ENCODE data around the gene PHTF2. TPM values are rescaled to one million over a fixed set of nuclear protein-coding genes. Genes with fewer than 3 reads are reported as not detected.

Gene PHTF2
- total RNA-seq, 1 experiment from 2014 or later: 26.7 TPM

GRCh38 chr7:77791956-77792355 lies 6.6 kb upstream of the PHTF2 start (continued):
- TF ChIP-seq ZBTB33 (IDR thresholded peaks at IDR 0.05; ENCODE audit: extremely low read depth, insufficient replicate concordance, low read length) (no peak), POLR2A (IDR thresholded peaks at IDR 0.05; ENCODE audit: borderline replicate concordance, extremely low read depth, insufficient read depth, insufficient read length) (no peak), SP1 (IDR thresholded peaks at IDR 0.05; ENCODE audit: low read depth) (no peak), CBX3 (IDR thresholded peaks at IDR 0.05; ENCODE audit: low read depth) (no peak)
- TF ChIP-seq, protein P1, sequence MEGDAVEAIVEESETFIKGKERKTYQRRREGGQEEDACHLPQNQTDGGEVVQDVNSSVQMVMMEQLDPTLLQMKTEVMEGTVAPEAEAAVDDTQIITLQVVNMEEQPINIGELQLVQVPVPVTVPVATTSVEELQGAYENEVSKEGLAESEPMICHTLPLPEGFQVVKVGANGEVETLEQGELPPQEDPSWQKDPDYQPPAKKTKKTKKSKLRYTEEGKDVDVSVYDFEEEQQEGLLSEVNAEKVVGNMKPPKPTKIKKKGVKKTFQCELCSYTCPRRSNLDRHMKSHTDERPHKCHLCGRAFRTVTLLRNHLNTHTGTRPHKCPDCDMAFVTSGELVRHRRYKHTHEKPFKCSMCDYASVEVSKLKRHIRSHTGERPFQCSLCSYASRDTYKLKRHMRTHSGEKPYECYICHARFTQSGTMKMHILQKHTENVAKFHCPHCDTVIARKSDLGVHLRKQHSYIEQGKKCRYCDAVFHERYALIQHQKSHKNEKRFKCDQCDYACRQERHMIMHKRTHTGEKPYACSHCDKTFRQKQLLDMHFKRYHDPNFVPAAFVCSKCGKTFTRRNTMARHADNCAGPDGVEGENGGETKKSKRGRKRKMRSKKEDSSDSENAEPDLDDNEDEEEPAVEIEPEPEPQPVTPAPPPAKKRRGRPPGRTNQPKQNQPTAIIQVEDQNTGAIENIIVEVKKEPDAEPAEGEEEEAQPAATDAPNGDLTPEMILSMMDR (IDR thresholded peaks at IDR 0.05 in 2 of 3, conservative IDR thresholded peaks at IDR 0.05 in 1 of 3; ENCODE audit: borderline replicate concordance in 1 of 3, insufficient read depth in 1 of 3, low read depth in 2 of 3, low read length in 2 of 3): no peak
- TF ChIP-seq, protein P2, sequence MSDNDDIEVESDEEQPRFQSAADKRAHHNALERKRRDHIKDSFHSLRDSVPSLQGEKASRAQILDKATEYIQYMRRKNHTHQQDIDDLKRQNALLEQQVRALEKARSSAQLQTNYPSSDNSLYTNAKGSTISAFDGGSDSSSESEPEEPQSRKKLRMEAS (IDR thresholded peaks at IDR 0.05): no peak

DNA sequence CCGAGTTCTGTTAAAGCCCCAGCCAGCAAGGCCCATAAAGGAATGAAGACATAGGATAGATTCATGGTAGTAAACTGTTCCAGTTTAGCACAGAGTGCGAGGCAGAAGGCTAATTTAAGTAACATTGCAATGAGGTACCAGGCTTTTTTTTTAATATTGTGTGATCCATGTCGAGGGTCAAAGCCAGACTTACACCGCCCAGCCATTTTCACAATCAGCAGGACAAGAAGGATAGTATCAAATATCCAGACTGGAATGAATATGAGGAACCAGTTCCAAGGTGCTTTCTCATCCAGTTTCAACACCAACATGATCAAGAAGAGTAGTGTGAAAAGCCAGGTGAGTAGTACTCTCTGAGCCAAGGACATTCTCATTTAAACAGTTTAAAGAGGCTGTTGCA lies 4.6 kb upstream of the PHTF2 start:
- no peak overlapping the region for H3K4me2 ChIP-seq (ENCODE audit: low read length)
- H3K27me3 ChIP-seq (ENCODE audit: insufficient read depth, low read length): no peaks in the 10 kb centered on the region
- H4K20me1 ChIP-seq (ENCODE audit: insufficient read depth): no peaks in the 10 kb centered on the region
- no peak overlapping the region for H3K4me3 ChIP-seq (replicated peaks in 1 of 2; ENCODE audit: low read depth in 1 of 2, low read length in 2 of 2)
- BruUV-seq (replicated peaks): no TSS peak
- H3K4me1 ChIP-seq (ENCODE audit: control insufficient read depth in 1 of 2, insufficient read depth in 2 of 2, low read length in 2 of 2): peaks cover 0 to 10% of the 10 kb centered on the region in 2 experiments; a peak in 2 of 4 replicates
- ChIA-PET CTCF (no interaction called here), POLR2A (no interaction called here), RAD21 (ENCODE audit: low non-redundant PET in 1 of 2, low total read pairs in 2 of 2, uncharacterized antibody in 2 of 2, unreplicated experiment in 2 of 2) (no interaction called here)
- ATAC-seq (no peak), DNase-seq (ENCODE audit: low read depth, low spot score) (no peak)
- peaks cover 33% of the 10 kb centered on the region for H3K79me2 ChIP-seq (ENCODE audit: insufficient read depth, low read length)
- H3K27ac ChIP-seq (ENCODE audit: low read depth, low read length): no peak overlapping the region
- H3K9me2 ChIP-seq (ENCODE audit: insufficient read depth): no peaks in the 10 kb centered on the region
- no peak overlapping the region for H2AFZ ChIP-seq (ENCODE audit: low read depth, low read length, poor library complexity, severe bottlenecking)
- H3K36me3 ChIP-seq (ENCODE audit: control insufficient read depth in 1 of 2, insufficient read depth in 2 of 2, low read length in 2 of 2): 0 out of 4 replicates have a peak, but pooled peaks cover 0 to 4% of the 10 kb centered on the region in 2 experiments
- no peak overlapping the region for H3K9ac ChIP-seq (ENCODE audit: low read length)
- H3K9me3 ChIP-seq (ENCODE audit: control insufficient read depth in 1 of 2, insufficient read depth in 1 of 2, low read depth in 1 of 2, low read length in 2 of 2): no peaks in the 10 kb centered on the region
- TF ChIP-seq RAD21 (IDR thresholded peaks at IDR 0.05; ENCODE audit: low read depth) (no peak), FOSL1 (IDR thresholded peaks at IDR 0.05; ENCODE audit: low read depth) (no peak), EGR1 (IDR thresholded peaks at IDR 0.05; ENCODE audit: low read depth) (no peak), ZBTB33 (IDR thresholded peaks at IDR 0.05; ENCODE audit: extremely low read depth, insufficient replicate concordance, low read length) (no peak), CEBPB (IDR thresholded peaks at IDR 0.05; ENCODE audit: low read depth) (no peak), SRF (IDR thresholded peaks at IDR 0.05; ENCODE audit: low read depth) (no peak), YY1 (IDR thresholded peaks at IDR 0.05; ENCODE audit: extremely low read depth, insufficient replicate concordance, low read depth, low read length) (no peak), ELF1 (IDR thresholded peaks at IDR 0.05; ENCODE audit: borderline replicate concordance, low read depth) (no peak), CBX3 (IDR thresholded peaks at IDR 0.05; ENCODE audit: low read depth) (no peak), EZH2phosphoT487 (IDR thresholded peaks at IDR 0.05; ENCODE audit: borderline replicate concordance) (no peak), TCF7L2 (IDR thresholded peaks at IDR 0.05; ENCODE audit: borderline replicate concordance, extremely low read depth, insufficient read depth, insufficient read length) (no peak), POLR2A (IDR thresholded peaks at IDR 0.05; ENCODE audit: borderline replicate concordance, extremely low read depth, insufficient read depth, insufficient read length) (no peak), EZH2 (IDR thresholded peaks at IDR 0.05) (no peak)
- TF ChIP-seq, protein P2 (IDR thresholded peaks at IDR 0.05): no peak
- TF ChIP-seq, protein P3, sequence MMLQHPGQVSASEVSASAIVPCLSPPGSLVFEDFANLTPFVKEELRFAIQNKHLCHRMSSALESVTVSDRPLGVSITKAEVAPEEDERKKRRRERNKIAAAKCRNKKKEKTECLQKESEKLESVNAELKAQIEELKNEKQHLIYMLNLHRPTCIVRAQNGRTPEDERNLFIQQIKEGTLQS (IDR thresholded peaks at IDR 0.05): no peak
- intact Hi-C loops (cut with micrococcal nuclease): no loop called here

All from HCT116 (cell line).